HFF-Myc (cell line): ENCODE results near the gene EVL.
"Not testable (repeated sequence)": the region's sequence is repeated elsewhere in the genome, so short reads cannot be mapped to it uniquely, and the experiment has no call there.

Experiments used
- DNase-seq: peaks from one replicate; pipeline ENCODE4 v3.0.0-alpha.2; 2011; ENCODE audit warnings: low read depth; ENCODE audit errors: extremely low read depth
- H3K4me3 ChIP-seq: replicated peaks from 2 replicates; pipeline ENCODE4 v1.5.1; 2011; ENCODE audit warnings: low read depth, mild to moderate bottlenecking, control low read depth, low read length
- TF ChIP-seq, protein P1 (sequence below): IDR thresholded peaks from 2 replicates; pipeline ENCODE4 v1.5.1; 2012; ENCODE audit warnings: mild to moderate bottlenecking, low read depth, low read length, control low read depth; ENCODE audit errors: missing control alignments

Gene EVL

DNA sequence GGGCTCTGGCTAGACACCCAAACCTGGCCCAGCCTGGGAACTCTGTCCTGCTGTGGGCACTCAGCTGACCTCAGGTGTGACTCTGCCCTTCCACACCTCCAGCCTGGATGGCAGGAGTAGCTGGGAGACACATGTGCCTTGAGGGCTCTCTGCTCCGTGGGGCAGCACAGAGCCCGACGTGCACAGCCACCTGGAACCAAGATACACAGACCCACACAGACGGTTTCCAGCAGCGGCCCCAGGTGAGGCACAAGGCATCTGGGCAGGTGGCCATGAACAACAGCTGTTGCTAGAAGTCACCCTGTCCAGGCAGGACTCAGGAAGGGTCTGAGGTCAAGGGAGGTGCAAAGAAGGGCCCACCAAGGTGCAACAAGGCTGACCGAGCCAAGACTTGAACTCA, 88.3 kb downstream of the EVL start:
- DNase-seq = no peak
- TF ChIP-seq, protein P1, sequence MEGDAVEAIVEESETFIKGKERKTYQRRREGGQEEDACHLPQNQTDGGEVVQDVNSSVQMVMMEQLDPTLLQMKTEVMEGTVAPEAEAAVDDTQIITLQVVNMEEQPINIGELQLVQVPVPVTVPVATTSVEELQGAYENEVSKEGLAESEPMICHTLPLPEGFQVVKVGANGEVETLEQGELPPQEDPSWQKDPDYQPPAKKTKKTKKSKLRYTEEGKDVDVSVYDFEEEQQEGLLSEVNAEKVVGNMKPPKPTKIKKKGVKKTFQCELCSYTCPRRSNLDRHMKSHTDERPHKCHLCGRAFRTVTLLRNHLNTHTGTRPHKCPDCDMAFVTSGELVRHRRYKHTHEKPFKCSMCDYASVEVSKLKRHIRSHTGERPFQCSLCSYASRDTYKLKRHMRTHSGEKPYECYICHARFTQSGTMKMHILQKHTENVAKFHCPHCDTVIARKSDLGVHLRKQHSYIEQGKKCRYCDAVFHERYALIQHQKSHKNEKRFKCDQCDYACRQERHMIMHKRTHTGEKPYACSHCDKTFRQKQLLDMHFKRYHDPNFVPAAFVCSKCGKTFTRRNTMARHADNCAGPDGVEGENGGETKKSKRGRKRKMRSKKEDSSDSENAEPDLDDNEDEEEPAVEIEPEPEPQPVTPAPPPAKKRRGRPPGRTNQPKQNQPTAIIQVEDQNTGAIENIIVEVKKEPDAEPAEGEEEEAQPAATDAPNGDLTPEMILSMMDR = no peak
- H3K4me3 ChIP-seq = no peak overlapping the region

DNA sequence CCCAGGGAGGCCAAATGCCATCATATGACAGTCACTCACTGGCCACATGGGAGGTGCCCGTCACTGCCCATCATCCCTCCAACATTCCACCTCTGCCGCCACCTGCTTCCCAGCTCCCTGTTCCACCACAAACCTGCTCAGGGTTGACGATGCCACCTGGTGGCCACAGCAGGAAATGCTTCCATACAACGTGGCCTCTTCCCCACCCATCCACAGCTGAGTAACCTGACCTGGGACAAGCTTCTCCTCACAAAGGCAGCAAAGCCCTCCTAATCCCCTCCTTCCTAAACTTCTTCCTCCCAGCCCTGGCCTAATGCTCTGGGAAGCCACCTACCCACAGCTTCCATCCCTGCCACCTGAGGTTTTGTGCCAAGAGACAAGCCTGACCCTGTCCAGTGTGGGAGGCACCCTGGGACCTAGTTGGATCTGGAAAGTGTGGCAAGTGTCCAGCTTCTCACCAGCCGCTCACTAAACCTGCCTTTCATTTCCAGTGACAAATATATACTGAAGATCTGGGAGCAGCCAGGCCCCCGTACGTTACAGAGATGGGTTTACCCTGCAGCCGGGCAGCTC, 89.9 kb downstream of the EVL start:
- no peak overlapping the region for H3K4me3 ChIP-seq
- TF ChIP-seq, protein P1 = peak; percentile 67
- peak; percentile 16 for DNase-seq

DNA sequence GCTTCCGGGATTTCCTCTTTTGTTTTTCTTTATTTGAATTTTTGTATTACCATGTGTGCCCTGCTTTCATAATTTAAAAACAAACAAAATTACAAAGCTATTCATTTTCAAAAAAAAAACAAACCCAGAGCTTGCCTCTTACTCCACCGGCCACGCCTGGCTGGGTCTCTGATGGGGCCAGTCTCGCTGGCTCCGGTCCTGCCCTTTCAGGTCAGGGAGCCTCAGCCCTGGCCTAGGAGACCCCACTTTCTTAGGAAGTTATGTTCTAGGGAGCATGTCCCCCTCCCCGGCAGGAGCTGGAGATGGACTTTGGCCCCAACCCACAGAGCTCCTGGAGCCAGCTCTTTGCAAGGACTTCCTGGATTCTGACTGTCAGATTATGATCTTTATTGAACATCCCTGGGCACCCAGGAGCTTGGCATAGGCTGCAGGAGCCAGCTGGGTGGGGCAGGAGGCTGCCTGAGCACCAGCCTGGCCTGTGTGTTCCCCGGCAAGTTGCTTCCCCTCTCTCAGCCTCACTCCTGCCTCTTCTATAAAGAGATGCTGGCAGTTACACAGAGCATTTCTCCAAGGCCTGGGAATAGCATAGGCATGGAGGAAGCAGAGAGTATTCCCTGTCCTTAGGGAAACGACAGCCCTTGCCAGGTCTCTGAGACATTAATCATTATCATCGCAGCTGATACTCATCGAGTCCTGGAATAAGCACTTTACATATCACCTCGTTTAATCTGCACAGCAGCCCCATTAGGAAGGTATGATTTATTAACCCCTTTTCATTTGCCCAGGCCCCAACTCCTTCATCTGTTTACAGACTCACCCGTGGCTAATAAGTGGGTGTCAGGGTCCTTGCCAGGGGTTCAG, 90.8 kb downstream of the EVL start:
- TF ChIP-seq, protein P1 = no peak
- DNase-seq = no peak
- no peak overlapping the region for H3K4me3 ChIP-seq

DNA sequence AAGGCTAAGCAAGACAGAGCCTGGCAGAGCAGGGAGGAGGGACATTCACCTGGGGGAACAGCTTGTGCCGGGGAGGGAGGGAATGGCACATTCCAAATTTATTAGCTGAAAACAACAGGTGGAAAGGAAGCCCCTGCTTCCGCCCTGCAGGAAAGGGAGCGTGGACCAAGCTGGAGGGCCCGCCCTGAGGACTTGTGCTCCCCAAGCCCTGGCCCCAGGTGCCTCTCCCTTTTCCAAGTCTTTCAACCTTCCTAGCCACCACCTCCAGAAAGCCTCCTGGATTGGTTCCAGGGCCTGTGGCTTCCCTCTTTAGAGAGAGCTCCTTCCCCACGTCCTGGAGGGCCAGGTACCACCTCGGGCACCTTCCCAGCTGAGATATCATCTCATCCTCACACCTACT, 91.6 kb downstream of the EVL start:
- H3K4me3 ChIP-seq = no peak overlapping the region
- DNase-seq = no peak
- TF ChIP-seq, protein P1 = no peak

DNA sequence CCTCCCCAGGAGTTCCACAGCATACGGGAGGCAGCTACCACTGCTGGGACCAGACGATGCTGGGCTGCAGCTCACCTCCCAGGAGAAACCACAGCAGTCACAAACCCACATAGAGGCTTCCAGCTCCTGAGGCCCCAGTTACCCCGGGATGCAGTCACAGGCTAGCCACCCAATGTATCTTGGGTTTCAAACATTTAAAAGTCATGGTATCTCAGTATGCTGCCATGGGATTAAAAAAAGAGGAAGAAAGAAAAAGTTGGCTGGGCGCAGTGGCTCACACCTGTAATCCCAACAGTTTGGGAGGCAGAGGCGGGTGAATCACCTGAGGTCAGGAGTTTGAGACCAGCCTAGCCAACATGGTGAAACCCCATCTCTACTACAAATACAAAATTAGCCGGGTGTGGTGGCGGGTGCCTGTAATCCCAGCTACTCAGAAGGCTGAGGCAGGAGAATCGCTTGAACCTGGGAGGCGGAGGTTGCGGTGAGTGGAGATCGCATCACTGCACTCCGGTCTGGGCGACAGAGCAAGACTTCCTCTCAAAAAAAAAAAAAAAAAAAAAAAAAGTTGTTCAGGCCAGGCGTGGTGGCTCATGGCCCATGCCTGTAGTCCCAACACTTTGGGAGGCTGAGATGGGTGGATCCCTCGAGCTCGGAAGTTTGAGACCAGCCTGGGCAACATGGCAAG, 92.5 kb downstream of the EVL start:
- DNase-seq, H3K4me3 ChIP-seq: not testable (repeated sequence)

DNA sequence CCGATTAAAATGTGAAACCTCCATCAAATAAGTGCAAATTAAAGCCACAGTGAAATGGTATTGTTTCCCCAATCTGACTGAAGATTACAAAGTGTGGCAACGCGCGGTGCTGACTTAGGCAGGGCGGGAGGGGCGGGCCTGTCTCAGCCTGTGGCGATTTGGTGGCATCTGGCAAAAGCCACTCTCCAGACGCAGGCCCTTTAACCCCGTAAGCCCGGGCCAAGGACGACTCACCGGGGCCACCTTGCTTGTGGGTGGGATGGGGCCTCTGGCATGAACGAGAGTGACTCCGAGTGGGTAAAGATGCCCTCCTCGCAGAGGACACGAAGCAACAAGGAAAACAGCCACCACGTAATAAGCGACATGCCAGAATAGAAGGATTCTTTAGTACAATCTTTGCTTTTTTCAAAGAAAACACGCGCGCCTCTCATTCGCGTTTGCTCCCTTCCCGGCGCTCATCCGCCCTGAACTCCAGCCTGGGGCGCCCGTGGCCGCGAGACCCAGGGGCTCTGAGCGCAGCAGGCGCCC, 93.4 kb downstream of the EVL start:
- TF ChIP-seq, protein P1 = no peak
- H3K4me3 ChIP-seq = no peak overlapping the region
- no peak for DNase-seq
